CD1c-positive myeloid dendritic cell (primary cell): ENCODE data around the gene CSNK1A1.
"Not testable (repeated sequence)": the region's sequence is repeated elsewhere in the genome, so short reads cannot be mapped to it uniquely, and the experiment has no call there.

Experiments
- DNase-seq: peaks from one replicate; pipeline ENCODE4 v3.0.0-alpha.2; 2016; ENCODE audit errors: extremely low spot score

The CSNK1A1 gene

DNA sequence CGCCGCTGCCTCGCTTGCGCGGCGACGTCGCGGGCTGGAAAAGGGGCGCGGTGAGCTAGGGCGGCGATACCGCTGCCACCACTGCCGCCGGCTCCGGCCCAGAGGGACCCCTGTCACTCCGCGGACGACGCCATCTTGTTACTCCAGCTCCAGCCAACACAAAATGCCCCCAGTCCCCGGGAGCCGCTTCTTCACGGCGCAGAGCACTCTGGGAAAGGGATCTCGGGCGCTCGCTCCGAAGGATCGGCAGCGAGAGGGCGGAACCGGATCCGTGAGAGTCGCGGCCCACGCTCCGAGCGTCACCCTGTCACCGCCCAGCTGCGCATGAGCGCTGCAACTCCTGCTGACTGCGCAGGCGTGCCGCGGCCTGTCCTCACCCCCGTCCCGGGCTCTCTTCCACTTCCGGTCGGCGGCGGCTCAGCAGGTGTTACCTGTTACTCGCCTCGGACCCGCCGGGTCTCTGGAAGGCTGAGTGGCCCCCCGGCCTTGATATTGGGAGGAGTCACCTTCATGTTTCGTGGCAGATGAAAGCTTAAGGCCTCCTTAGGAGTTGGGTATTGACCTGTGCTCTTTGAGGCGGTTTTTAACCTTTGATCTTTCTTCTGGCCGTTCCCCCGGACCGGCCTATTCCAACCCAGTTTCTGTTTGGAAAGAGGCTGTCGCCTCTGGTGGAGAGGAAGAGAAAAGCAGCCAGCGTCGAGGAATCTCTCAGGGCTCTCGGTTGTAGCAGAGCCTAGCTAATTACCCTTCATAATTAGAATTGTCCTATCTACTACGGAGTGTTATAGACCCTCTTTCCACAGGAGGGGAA is at the start of gene CSNK1A1:
Gene CSNK1A1 (minus strand): TSS at position 213 of the 811 bp plus-strand sequence. CDS start 475 bp downstream, outside the sequence.
- DNase-seq, result peak; percentile 100

GRCh38 chr5:149600932-149601331 is 49.7 kb upstream of the CSNK1A1 start:
- no peak for DNase-seq

- DNase-seq, result no peak
Measured at GRCh38 chr5:149599375-149599774, 48.1 kb upstream of the CSNK1A1 start.

- no peak for DNase-seq
Measured at GRCh38 chr5:149598966-149599365, 47.7 kb upstream of the CSNK1A1 start.

- DNase-seq, result not testable (repeated sequence)
Measured at GRCh38 chr5:149598234-149598633, 47.0 kb upstream of the CSNK1A1 start.

DNA sequence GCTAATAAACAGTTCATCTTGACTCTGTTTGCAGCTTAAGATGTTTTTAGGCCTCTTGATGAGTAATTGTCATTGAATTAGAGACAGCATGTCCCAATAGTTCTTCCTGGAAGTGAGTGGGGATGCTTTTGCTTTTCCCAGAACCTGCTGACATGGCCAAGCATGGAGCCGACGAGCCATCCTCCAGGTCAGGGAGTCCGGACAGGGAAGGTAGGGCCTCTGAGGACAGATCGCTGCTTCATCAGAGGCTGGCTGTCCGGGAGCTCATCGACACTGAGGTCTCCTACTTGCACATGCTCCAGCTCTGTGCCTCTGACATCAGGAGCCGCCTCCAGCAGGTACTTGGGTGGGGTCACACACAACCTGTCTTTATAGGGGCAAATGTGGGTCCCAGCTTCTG is 46.4 kb upstream of the CSNK1A1 start:
- DNase-seq, result no peak

DNA sequence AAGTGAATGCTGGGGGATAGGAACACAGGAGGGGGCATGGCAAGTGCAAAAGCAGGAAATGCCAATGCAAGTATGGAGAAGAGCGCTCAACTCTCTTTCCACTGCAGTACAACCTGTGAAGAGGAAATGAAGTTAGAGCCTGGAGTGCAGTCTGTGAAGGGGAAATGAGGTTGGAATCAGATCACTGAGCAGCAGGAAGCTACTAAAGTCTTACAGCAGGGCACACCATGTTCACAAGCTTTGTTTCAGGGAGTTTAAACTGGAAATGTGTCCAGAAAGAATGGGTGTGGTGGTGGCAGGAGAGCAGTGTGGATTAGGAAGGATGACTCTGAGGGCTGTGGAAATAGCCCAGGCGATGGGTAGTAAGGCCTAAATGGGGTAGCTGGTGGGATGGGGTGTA is 45.5 kb upstream of the CSNK1A1 start:
- DNase-seq, result no peak

DNA sequence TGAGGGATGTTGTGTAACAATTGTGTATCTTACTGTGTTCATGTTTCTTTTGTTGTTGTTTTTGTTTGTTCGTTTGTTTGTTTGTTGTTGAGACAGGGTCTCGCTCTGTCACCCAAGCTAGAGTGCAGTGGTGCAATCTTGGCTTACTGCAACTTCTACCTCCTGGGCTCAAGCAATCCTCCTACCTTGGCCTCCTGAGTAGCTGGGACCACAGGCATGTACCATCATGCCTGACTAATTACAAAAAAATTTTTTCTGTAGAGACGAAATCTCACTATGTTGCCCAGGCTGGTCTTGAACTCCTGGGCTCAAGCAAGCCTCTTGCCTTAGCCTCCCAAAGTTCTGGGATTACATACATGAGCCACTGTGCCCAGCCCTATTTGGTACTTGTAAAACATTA is 43.9 kb upstream of the CSNK1A1 start:
- not testable (repeated sequence) for DNase-seq

DNA sequence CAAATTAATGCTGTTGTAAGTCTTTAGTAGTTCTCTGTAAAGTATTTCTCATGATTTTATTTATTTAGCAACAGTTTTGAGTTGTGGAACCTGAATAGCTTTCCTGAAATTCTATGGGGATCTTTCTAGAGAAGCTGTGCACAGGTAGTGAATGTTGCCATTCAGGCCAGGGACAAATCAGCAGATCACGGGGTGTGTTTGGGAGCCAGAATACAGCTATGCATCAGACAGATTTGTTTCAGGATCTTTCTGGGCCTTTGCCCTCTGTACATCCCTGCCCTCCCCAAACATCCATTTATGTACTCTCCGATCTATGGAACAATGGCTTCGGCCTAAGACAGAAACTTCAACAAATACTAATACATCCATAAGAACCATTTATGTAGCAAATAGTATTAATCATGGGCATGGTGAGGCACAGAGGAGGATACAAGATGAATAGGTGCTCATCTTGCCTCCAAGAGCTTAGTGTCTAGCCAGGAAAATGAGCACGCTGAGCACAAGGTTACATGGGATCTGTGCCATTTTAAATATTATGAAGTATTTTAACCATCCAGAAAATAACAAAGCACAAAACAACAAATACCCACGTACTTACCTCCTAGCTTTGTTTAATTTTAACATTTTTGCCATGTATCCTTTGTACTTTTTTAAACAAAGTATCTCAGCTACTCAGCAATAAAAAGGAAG is 43.1 kb upstream of the CSNK1A1 start:
- DNase-seq, result no peak

DNA sequence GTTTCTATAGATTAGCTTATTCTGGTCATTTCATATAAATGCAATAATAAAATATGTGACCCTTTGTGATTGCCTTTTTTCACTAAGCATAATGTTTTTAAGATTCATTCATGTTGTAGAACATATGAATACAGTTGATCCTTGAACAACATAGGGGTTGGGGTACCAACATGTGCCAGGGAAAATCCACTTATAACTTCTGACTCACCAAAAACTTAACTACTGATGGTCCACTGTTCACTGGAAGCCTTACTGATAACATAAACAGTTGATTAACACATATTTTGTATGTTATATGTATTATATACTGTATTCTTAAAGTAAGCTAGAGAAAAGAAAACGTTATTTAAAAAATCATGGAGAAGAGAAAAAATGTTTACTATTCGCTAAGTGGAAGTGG is 42.1 kb upstream of the CSNK1A1 start:
- DNase-seq, result no peak

- DNase-seq, result peak; percentile 17
Measured at GRCh38 chr5:149588936-149589335, 37.7 kb upstream of the CSNK1A1 start.

- DNase-seq, result no peak
Measured at GRCh38 chr5:149586708-149587318, 35.6 kb upstream of the CSNK1A1 start.

GRCh38 chr5:149585910-149586309 is 34.7 kb upstream of the CSNK1A1 start:
- DNase-seq, result no peak

- DNase-seq, result no peak
Measured at GRCh38 chr5:149584121-149584520, 32.9 kb upstream of the CSNK1A1 start.

- DNase-seq, result no peak
Measured at GRCh38 chr5:149583394-149583793, 32.2 kb upstream of the CSNK1A1 start.

GRCh38 chr5:149581931-149582768 is 30.9 kb upstream of the CSNK1A1 start:
- no peak for DNase-seq

- peak; percentile 31 for DNase-seq
Measured at GRCh38 chr5:149581192-149581861, 30.1 kb upstream of the CSNK1A1 start, which contains the start of gene ARHGEF37. Gene ARHGEF37 (plus strand): TSS chr5:149581498. CDS start chr5:149597770, 16,272 bp downstream.

- no peak for DNase-seq
Measured at GRCh38 chr5:149580808-149581191, 29.6 kb upstream of the CSNK1A1 start.

GRCh38 chr5:149578896-149579295 is 27.7 kb upstream of the CSNK1A1 start:
- DNase-seq, result no peak

DNA sequence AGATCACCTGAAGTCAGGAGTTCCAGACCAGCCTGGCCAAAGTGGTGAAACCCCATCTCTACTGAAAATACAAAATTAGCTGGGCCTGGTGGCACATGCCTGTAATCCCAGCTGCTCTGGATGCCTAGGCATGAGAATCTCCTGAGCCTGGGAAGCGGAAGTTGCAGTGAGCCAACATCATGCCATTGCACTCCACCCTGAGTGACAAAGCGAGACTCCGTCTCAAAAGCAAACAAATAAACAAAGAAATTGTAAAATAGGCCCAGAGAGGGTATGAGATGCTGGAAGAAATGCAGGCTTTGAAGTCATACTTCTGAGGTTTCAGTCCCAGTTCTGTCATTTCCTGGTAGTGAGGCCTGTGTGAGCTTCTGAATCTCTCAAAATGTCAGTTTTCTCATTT is 24.8 kb upstream of the CSNK1A1 start:
- no peak for DNase-seq

DNA sequence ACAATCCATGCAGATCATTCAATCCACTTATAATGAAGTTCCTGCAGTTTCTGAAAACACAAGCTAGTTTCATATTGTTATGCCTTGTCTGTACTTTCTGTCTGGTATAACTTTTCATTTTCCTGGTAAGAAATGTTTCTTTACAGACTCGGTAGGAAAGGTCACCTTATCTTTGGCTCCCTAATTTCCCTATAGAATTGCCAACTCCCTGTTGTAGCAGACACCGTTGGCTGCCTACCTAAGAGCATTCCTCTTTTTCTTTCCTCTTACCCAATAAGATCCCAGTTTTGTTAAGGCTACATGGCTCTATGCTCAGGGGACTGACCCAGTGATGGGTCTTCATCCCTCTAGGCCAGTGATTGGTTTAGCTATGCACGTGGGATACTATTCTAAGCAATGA is 23.9 kb upstream of the CSNK1A1 start:
- no peak for DNase-seq
